ENCODE measurements around the gene EDN1. TPM values are rescaled to one million over a fixed set of nuclear protein-coding genes. Genes with fewer than 3 reads are reported as not detected.

Gene EDN1
- total RNA-seq, 1 experiment from 2014 or later = 15.1 TPM

DNA sequence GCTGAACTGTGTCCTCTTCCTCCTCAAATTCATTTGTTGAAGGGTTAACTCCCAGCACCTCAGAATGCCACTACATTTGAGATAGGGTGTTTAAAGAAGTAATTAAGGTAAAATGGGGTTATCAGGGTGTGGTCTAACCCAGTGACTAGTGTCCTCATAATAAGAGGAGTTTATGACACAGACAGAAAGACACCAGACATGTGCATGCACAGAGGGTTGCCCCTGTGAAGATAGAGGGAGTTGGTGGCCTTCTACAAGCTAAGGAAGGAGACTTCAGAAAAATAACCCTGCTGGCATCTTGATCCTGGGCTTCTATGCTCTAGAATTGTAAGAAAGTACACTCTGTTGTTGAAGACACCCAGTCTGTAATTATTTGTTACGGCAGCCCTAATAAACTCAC is 24.9 kb upstream of the EDN1 start:
- TF ChIP-seq SIN3A (IDR thresholded peaks at IDR 0.05; ENCODE audit: borderline replicate concordance, insufficient read depth, low read depth, low read length) = no peak
- TF ChIP-seq, protein P1, sequence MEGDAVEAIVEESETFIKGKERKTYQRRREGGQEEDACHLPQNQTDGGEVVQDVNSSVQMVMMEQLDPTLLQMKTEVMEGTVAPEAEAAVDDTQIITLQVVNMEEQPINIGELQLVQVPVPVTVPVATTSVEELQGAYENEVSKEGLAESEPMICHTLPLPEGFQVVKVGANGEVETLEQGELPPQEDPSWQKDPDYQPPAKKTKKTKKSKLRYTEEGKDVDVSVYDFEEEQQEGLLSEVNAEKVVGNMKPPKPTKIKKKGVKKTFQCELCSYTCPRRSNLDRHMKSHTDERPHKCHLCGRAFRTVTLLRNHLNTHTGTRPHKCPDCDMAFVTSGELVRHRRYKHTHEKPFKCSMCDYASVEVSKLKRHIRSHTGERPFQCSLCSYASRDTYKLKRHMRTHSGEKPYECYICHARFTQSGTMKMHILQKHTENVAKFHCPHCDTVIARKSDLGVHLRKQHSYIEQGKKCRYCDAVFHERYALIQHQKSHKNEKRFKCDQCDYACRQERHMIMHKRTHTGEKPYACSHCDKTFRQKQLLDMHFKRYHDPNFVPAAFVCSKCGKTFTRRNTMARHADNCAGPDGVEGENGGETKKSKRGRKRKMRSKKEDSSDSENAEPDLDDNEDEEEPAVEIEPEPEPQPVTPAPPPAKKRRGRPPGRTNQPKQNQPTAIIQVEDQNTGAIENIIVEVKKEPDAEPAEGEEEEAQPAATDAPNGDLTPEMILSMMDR (IDR thresholded peaks at IDR 0.05) = no peak
- TF ChIP-seq POLR2AphosphoS5 (IDR thresholded peaks at IDR 0.05; ENCODE audit: low read depth, low read length) = no peak
- TF ChIP-seq TCF7L2 (IDR thresholded peaks at IDR 0.05; ENCODE audit: low read depth, low read length) = no peak
- TF ChIP-seq, protein P2, sequence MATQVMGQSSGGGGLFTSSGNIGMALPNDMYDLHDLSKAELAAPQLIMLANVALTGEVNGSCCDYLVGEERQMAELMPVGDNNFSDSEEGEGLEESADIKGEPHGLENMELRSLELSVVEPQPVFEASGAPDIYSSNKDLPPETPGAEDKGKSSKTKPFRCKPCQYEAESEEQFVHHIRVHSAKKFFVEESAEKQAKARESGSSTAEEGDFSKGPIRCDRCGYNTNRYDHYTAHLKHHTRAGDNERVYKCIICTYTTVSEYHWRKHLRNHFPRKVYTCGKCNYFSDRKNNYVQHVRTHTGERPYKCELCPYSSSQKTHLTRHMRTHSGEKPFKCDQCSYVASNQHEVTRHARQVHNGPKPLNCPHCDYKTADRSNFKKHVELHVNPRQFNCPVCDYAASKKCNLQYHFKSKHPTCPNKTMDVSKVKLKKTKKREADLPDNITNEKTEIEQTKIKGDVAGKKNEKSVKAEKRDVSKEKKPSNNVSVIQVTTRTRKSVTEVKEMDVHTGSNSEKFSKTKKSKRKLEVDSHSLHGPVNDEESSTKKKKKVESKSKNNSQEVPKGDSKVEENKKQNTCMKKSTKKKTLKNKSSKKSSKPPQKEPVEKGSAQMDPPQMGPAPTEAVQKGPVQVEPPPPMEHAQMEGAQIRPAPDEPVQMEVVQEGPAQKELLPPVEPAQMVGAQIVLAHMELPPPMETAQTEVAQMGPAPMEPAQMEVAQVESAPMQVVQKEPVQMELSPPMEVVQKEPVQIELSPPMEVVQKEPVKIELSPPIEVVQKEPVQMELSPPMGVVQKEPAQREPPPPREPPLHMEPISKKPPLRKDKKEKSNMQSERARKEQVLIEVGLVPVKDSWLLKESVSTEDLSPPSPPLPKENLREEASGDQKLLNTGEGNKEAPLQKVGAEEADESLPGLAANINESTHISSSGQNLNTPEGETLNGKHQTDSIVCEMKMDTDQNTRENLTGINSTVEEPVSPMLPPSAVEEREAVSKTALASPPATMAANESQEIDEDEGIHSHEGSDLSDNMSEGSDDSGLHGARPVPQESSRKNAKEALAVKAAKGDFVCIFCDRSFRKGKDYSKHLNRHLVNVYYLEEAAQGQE (IDR thresholded peaks at IDR 0.05; ENCODE audit: insufficient read depth in 1 of 2, low read depth in 2 of 2, low read length in 1 of 2) = no peak
- no peaks in the 10 kb centered on the region for H3K27me3 ChIP-seq (ENCODE audit: control insufficient read depth, insufficient read depth, low read length)
- BruUV-seq (replicated peaks) = no TSS peak
- no peaks in the 10 kb centered on the region for H3K9me3 ChIP-seq (ENCODE audit: control insufficient read depth, insufficient read depth, low read depth, low read length)
- CTCF ChIA-PET = no interaction called here
- ATAC-seq (no peak), DNase-seq (ENCODE audit: low read depth, low spot score) (no peak)
- no peaks in the 10 kb centered on the region for H3K36me3 ChIP-seq (ENCODE audit: control insufficient read depth, insufficient read depth, low read length)
- no peaks in the 10 kb centered on the region for H3K4me1 ChIP-seq (ENCODE audit: control insufficient read depth, insufficient read depth, low read length)
- intact Hi-C loops (cut with micrococcal nuclease; ENCODE audit: unreplicated experiment) = no loop called here
- POLR2A ChIA-PET = no interaction called here
- no peak overlapping the region for H3K27ac ChIP-seq (ENCODE audit: low read length)
- in situ Hi-C loops (cut with HindIII; ENCODE audit: low pct_unique_long_range_greater_than_20kb, low sequenced_read_pairs) = no loop called here
- H3K4me3 ChIP-seq (ENCODE audit: low read depth in 2 of 2, low read length in 2 of 2) = no peak overlapping the region

DNA sequence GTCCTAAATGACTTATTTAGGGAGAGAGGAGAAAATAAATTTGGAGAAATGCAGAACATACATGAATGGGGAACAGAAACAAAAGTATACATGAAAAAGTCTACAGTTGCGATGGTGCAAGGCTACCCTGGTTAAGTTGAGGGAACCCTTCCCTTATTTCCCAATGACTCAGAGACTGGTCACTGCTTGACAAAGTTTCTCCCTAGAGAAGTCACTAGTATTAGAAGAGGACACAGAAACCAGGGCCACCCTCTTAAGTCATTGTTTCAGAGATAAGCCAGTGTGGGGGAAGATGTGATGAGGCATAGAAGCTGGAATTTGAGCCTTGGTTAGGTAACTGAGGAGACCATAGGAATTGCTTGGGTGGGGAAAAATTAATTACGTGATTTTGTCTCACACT is 24.4 kb upstream of the EDN1 start:
- BruUV-seq (replicated peaks) = no TSS peak
- no peak for DNase-seq (ENCODE audit: low read depth, low spot score)
- ATAC-seq = no peak
- ChIA-PET POLR2A (no interaction called here), CTCF (no interaction called here)
- Histone ChIP-seq H3K9me3 (ENCODE audit: control insufficient read depth, insufficient read depth, low read depth, low read length) (no peaks in the 10 kb centered on the region), H3K27me3 (ENCODE audit: control insufficient read depth, insufficient read depth, low read length) (no peaks in the 10 kb centered on the region), H3K4me1 (ENCODE audit: control insufficient read depth, insufficient read depth, low read length) (no peaks in the 10 kb centered on the region), H3K27ac (ENCODE audit: low read length) (no peak overlapping the region), H3K36me3 (ENCODE audit: control insufficient read depth, insufficient read depth, low read length) (no peaks in the 10 kb centered on the region), H3K4me3 (ENCODE audit: low read depth in 2 of 2, low read length in 2 of 2) (no peak overlapping the region)
- in situ Hi-C loops (cut with HindIII; ENCODE audit: low pct_unique_long_range_greater_than_20kb, low sequenced_read_pairs) = no loop called here
- TF ChIP-seq, protein P1 (IDR thresholded peaks at IDR 0.05) = no peak
- TF ChIP-seq POLR2AphosphoS5 (IDR thresholded peaks at IDR 0.05; ENCODE audit: low read depth, low read length) (no peak), TCF7L2 (IDR thresholded peaks at IDR 0.05; ENCODE audit: low read depth, low read length) (no peak)
- intact Hi-C loops (cut with micrococcal nuclease; ENCODE audit: unreplicated experiment) = no loop called here

- ATAC-seq = no peak
- Histone ChIP-seq H3K9me3 (ENCODE audit: control insufficient read depth, insufficient read depth, low read depth, low read length) (no peaks in the 10 kb centered on the region), H3K27me3 (ENCODE audit: control insufficient read depth, insufficient read depth, low read length) (no peaks in the 10 kb centered on the region), H3K27ac (ENCODE audit: low read length) (no peak overlapping the region), H3K4me3 (ENCODE audit: low read depth in 2 of 2, low read length in 2 of 2) (no peak overlapping the region), H3K4me1 (ENCODE audit: control insufficient read depth, insufficient read depth, low read length) (no peaks in the 10 kb centered on the region), H3K36me3 (ENCODE audit: control insufficient read depth, insufficient read depth, low read length) (no peaks in the 10 kb centered on the region)
- TF ChIP-seq, protein P2 (IDR thresholded peaks at IDR 0.05; ENCODE audit: insufficient read depth in 1 of 2, low read depth in 2 of 2, low read length in 1 of 2) = no peak
- no peak for TF ChIP-seq POLR2AphosphoS5 (IDR thresholded peaks at IDR 0.05; ENCODE audit: low read depth, low read length)
- TF ChIP-seq TCF7L2 (IDR thresholded peaks at IDR 0.05; ENCODE audit: low read depth, low read length) = no peak
- TF ChIP-seq SIN3A (IDR thresholded peaks at IDR 0.05; ENCODE audit: borderline replicate concordance, insufficient read depth, low read depth, low read length) = no peak
- TF ChIP-seq, protein P1 (IDR thresholded peaks at IDR 0.05) = no peak
- in situ Hi-C loops (cut with HindIII; ENCODE audit: low pct_unique_long_range_greater_than_20kb, low sequenced_read_pairs) (no loop called here), intact Hi-C loops (cut with micrococcal nuclease; ENCODE audit: unreplicated experiment) (no loop called here)
- ChIA-PET CTCF (no interaction called here), POLR2A (no interaction called here)
- no peak for DNase-seq (ENCODE audit: low read depth, low spot score)
- BruUV-seq (replicated peaks) = no TSS peak
Observed at GRCh38 chr6:12266571-12266970, 23.6 kb upstream of the EDN1 start.

Data from Panc1 (cell line).